ENCODE measurements around the gene ARID5B.

ARID5B gene

DNA sequence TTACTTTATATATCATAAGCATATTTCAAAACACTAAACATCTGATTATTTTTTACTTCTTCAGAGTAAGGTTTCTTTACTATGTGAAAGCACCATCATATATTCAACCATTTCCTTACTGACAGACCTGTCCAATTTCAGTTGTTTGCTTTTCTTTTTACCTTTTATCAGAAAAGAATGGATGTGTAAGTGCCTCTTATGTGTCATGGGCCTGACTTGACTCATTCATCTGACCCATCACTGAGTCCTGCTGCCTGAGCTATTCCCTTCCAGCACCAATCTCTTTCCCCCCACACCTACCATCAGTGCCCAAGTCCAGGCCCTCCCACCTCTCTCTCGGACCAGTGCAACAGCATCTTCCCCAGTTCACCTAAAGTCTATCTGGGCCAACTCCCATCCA, 41.7 kb upstream of the ARID5B start:
- TF ChIP-seq FOXP2 (optimal IDR thresholded peaks at IDR 0.05; ENCODE audit: borderline replicate concordance, extremely low read depth, extremely low read length, insufficient read depth) = no peak
- TF ChIP-seq, protein P1, sequence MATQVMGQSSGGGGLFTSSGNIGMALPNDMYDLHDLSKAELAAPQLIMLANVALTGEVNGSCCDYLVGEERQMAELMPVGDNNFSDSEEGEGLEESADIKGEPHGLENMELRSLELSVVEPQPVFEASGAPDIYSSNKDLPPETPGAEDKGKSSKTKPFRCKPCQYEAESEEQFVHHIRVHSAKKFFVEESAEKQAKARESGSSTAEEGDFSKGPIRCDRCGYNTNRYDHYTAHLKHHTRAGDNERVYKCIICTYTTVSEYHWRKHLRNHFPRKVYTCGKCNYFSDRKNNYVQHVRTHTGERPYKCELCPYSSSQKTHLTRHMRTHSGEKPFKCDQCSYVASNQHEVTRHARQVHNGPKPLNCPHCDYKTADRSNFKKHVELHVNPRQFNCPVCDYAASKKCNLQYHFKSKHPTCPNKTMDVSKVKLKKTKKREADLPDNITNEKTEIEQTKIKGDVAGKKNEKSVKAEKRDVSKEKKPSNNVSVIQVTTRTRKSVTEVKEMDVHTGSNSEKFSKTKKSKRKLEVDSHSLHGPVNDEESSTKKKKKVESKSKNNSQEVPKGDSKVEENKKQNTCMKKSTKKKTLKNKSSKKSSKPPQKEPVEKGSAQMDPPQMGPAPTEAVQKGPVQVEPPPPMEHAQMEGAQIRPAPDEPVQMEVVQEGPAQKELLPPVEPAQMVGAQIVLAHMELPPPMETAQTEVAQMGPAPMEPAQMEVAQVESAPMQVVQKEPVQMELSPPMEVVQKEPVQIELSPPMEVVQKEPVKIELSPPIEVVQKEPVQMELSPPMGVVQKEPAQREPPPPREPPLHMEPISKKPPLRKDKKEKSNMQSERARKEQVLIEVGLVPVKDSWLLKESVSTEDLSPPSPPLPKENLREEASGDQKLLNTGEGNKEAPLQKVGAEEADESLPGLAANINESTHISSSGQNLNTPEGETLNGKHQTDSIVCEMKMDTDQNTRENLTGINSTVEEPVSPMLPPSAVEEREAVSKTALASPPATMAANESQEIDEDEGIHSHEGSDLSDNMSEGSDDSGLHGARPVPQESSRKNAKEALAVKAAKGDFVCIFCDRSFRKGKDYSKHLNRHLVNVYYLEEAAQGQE (IDR thresholded peaks at IDR 0.05; ENCODE audit: insufficient read depth in 1 of 2, low read depth in 2 of 2, low read length in 2 of 2) = no peak
- TF ChIP-seq TAF1 (IDR thresholded peaks at IDR 0.05; ENCODE audit: borderline replicate concordance, insufficient read depth, low read length) = no peak
- TF ChIP-seq SIN3A (IDR thresholded peaks at IDR 0.05; ENCODE audit: borderline replicate concordance, insufficient read depth, low read length) = no peak
- no peak for TF ChIP-seq POLR2AphosphoS5 (IDR thresholded peaks at IDR 0.05; ENCODE audit: low read depth, low read length)

DNA sequence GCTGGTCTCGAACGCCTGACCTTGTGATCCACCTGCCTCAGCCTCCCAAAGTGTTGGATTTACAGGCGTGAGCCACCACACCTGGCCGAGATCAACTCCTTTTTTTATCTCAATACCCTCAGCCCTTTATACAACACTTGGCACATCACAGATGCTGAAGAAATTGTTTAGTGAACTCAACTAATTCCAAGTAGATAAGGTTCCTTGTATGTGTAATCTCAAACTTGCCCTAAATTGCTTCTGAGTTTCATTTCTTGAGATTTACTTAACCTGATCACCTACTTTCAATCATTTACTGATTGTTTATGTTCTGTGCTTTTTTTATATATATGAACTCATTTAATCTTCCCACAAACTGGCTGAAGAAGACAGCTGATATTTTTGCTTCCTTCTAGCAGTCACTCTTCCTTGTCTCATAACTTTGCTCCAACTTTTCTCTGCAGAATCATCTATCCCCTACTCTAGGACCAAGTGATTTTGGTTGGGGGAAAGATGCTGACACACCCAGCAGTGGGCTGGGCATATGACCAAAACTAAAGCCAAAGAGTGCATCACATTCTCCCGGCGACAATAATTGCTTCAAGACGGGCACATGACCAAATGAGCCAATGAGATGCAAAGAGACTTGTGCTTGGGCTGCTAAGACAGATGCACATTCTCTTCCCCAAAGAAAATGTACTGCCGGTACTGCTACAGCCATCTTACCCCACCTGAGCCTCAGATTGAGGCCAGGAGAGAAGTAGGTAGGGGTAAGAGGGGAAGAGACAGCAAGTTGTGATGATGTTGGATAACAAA, 40.3 kb upstream of the ARID5B start:
- TF ChIP-seq, protein P1 (IDR thresholded peaks at IDR 0.05; ENCODE audit: insufficient read depth in 1 of 2, low read depth in 2 of 2, low read length in 2 of 2) = no peak
- TF ChIP-seq FOXP2 (optimal IDR thresholded peaks at IDR 0.05; ENCODE audit: borderline replicate concordance, extremely low read depth, extremely low read length, insufficient read depth) (no peak), POLR2AphosphoS5 (IDR thresholded peaks at IDR 0.05; ENCODE audit: low read depth, low read length) (no peak), TAF1 (IDR thresholded peaks at IDR 0.05; ENCODE audit: borderline replicate concordance, insufficient read depth, low read length) (no peak), SIN3A (IDR thresholded peaks at IDR 0.05; ENCODE audit: borderline replicate concordance, insufficient read depth, low read length) (no peak)

DNA sequence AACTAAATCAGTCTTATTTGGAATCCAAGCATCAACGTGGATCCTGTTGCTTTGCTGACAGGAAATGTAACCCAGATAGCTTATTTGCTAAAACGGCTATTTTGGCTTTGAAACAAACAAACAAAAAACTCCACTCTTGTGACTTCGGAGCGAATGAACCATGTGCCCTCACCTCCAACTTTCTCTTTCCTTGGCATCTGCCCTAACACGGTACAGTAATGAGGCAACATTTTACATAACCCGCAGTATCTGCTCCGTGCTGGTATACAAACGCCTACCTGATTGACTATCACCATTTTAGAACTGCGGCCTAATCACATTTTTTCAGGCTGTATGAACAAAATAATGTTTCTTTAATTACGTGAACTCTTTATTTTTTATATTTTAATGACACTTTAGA, 37.5 kb upstream of the ARID5B start:
- TF ChIP-seq TAF1 (IDR thresholded peaks at IDR 0.05; ENCODE audit: borderline replicate concordance, insufficient read depth, low read length) (no peak), POLR2AphosphoS5 (IDR thresholded peaks at IDR 0.05; ENCODE audit: low read depth, low read length) (no peak), SIN3A (IDR thresholded peaks at IDR 0.05; ENCODE audit: borderline replicate concordance, insufficient read depth, low read length) (no peak), FOXP2 (optimal IDR thresholded peaks at IDR 0.05; ENCODE audit: borderline replicate concordance, extremely low read depth, extremely low read length, insufficient read depth) (no peak)
- TF ChIP-seq, protein P1 (IDR thresholded peaks at IDR 0.05; ENCODE audit: insufficient read depth in 1 of 2, low read depth in 2 of 2, low read length in 2 of 2) = no peak

DNA sequence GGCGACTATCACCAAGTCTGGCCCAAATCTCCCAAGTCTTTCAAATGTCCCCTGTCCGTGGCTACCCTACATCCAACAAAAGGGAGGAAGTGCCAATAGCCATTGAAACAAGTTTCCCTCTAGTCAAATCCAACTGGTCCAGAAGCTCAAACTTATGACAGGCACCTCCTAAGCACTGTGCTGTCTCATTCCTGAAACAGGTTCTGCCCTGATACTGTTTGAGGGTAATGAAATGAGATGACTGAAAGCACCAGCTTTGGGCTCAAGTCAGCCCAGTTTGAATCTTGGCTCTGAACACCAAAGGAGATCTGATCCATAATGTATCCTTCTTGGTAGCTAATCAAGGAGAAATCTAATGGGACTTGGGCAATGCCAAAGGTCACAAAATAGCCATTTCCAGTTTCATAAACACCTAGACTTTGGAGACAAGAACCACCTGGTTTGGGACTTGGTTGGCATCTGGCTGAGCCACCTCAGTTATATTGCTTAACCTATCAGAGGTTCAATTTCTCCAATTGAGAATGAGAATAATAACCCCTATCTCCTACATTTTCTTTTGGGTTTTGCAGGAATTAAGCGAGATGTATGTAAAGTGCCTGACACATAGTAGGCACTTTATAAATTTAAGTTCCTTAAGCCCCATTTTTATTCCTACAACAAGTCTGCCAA, 34.7 kb upstream of the ARID5B start:
- no peak for TF ChIP-seq FOXP2 (optimal IDR thresholded peaks at IDR 0.05; ENCODE audit: borderline replicate concordance, extremely low read depth, extremely low read length, insufficient read depth)
- no peak for TF ChIP-seq TAF1 (IDR thresholded peaks at IDR 0.05; ENCODE audit: borderline replicate concordance, insufficient read depth, low read length)

DNA sequence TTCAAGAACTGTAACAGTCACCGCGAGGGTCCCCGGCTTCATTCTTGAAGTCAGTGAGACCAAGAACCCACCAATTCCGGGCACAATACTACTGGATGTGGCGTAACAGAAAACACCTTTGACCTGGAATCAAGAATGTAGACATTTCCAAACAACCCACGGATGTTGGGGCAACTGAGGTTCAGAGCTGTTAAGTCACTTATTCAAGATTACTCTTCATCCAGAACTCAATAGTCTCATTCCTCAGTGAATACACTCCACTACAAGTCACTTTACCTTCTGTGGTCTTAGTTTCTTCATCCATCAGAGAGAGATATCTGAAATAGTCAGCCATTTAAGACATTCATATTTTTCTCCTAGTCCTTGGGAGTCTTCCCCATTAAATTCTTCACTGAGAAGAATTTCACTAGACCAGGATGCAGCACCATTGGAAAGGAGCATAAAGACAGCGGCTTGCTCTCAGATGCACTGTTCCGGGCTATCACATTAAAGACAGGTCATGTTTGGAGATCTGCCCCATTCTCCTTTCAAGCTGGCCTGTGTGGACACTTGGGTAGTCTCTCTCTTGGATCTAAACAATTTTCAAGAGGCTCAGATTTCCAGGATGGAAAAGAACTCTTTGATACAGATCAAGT, 32.3 kb upstream of the ARID5B start:
- TF ChIP-seq, protein P1 (IDR thresholded peaks at IDR 0.05; ENCODE audit: insufficient read depth in 1 of 2, low read depth in 2 of 2, low read length in 2 of 2) = no peak
- TF ChIP-seq SIN3A (IDR thresholded peaks at IDR 0.05; ENCODE audit: borderline replicate concordance, insufficient read depth, low read length) (no peak), TAF1 (IDR thresholded peaks at IDR 0.05; ENCODE audit: borderline replicate concordance, insufficient read depth, low read length) (no peak), FOXP2 (optimal IDR thresholded peaks at IDR 0.05; ENCODE audit: borderline replicate concordance, extremely low read depth, extremely low read length, insufficient read depth) (no peak), POLR2AphosphoS5 (IDR thresholded peaks at IDR 0.05; ENCODE audit: low read depth, low read length) (no peak)

All from PFSK-1 (cell line).